PFSK-1 (cell line): Measurements from ENCODE around the gene PPM1A.

Experiments
- FOXP2 ChIP-seq: optimal IDR thresholded peaks from 2 replicates; pipeline ENCODE3; 2011; ENCODE audit warnings: borderline replicate concordance, control low read depth, inconsistent platforms; ENCODE audit not compliant: insufficient read depth; ENCODE audit errors: extremely low read length, extremely low read depth
- POLR2AphosphoS5 ChIP-seq: IDR thresholded peaks from 2 replicates; pipeline ENCODE4 v1.6.1; 2012; ENCODE audit warnings: low read depth, mild to moderate bottlenecking, control low read depth, low read length, moderate library complexity
- SIN3A ChIP-seq: IDR thresholded peaks from 2 replicates; pipeline ENCODE4 v1.6.1; 2012; ENCODE audit warnings: mild to moderate bottlenecking, low read length, moderate library complexity, borderline replicate concordance; ENCODE audit not compliant: insufficient read depth
- TAF1 ChIP-seq: IDR thresholded peaks from 2 replicates; pipeline ENCODE4 v1.6.1; 2012; ENCODE audit warnings: low read length, control low read depth, borderline replicate concordance; ENCODE audit not compliant: insufficient read depth
- TF ChIP-seq, protein P1 (sequence below), 2 experiments: IDR thresholded peaks; 2 replicates each; pipeline versions ENCODE4 v1.6.1 to v1.8.0; 2011 to 2012; ENCODE audit warnings: low read depth in 2 of 2, low read length in 2 of 2, control low read depth in 1 of 2, inconsistent platforms in 1 of 2, mild to moderate bottlenecking in 1 of 2, moderate library complexity in 1 of 2; ENCODE audit not compliant: insufficient read depth in 1 of 2

The PPM1A gene

DNA sequence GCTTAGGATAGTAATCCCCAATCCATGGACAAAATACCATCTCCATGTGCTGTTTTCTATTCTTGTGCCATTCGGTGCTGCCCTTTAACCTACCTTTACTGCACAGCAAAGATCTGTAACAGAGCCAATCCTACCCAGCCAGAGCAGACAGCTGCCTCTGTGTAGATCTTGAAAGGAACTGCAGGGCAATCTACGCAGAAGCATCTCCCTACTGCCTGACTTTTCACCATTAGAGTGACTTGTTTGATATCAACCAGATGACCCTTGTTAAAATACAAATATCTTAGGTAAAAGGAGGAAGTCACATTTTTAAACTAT, 33.9 kb upstream of the PPM1A start:
- TF ChIP-seq TAF1 (no peak), POLR2AphosphoS5 (no peak), SIN3A (no peak), FOXP2 (no peak)
- TF ChIP-seq, protein P1, sequence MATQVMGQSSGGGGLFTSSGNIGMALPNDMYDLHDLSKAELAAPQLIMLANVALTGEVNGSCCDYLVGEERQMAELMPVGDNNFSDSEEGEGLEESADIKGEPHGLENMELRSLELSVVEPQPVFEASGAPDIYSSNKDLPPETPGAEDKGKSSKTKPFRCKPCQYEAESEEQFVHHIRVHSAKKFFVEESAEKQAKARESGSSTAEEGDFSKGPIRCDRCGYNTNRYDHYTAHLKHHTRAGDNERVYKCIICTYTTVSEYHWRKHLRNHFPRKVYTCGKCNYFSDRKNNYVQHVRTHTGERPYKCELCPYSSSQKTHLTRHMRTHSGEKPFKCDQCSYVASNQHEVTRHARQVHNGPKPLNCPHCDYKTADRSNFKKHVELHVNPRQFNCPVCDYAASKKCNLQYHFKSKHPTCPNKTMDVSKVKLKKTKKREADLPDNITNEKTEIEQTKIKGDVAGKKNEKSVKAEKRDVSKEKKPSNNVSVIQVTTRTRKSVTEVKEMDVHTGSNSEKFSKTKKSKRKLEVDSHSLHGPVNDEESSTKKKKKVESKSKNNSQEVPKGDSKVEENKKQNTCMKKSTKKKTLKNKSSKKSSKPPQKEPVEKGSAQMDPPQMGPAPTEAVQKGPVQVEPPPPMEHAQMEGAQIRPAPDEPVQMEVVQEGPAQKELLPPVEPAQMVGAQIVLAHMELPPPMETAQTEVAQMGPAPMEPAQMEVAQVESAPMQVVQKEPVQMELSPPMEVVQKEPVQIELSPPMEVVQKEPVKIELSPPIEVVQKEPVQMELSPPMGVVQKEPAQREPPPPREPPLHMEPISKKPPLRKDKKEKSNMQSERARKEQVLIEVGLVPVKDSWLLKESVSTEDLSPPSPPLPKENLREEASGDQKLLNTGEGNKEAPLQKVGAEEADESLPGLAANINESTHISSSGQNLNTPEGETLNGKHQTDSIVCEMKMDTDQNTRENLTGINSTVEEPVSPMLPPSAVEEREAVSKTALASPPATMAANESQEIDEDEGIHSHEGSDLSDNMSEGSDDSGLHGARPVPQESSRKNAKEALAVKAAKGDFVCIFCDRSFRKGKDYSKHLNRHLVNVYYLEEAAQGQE (IDR thresholded peaks at IDR 0.05; ENCODE audit: insufficient read depth in 1 of 2, low read depth in 2 of 2, low read length in 2 of 2) = no peak

DNA sequence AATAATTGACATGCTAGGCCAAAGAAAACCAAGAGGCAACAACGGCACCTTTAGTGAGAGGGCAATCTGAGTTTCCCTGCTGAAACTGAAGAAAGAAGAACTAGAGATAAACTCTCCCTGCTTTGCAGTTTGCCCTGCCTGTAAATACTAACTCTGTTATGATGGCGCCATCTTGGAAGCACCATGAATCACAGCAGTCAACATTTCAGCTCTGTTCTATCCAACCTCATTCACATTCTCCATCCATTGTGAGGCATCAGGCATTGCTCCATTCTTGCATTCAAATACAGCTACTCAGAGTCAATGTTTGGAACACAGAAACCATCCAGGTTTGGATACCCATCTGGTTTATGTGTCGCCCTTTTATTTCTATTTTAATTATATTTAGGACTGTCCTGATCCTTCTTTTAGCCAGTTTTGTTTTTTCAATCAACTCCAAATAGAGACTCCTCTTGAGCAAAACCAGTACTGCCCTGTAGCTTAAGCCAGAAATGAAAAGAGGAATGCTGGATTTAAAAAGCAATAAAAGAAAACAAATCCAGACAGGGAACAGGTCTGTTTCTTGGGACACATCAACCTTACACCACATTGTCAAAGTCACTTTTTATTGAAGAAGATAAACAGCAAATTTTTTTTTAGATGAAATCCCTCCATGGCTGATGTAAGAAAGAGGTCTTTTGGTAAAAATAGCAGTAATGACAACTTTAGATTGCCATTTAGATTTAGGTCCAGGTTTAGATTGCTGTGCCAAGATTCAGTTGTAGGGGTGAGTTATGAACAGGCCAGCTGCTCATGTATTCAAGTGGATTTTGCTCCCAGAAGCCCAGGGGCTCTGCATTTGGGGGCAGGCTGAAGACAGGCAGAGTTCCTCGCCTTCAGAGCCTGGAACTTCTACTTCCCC, 33.3 kb upstream of the PPM1A start:
- TF ChIP-seq TAF1 = no peak
- TF ChIP-seq FOXP2 = no peak
- TF ChIP-seq SIN3A = no peak
- TF ChIP-seq POLR2AphosphoS5 = no peak
- TF ChIP-seq, protein P1 (IDR thresholded peaks at IDR 0.05; ENCODE audit: insufficient read depth in 1 of 2, low read depth in 2 of 2, low read length in 2 of 2) = no peak

DNA sequence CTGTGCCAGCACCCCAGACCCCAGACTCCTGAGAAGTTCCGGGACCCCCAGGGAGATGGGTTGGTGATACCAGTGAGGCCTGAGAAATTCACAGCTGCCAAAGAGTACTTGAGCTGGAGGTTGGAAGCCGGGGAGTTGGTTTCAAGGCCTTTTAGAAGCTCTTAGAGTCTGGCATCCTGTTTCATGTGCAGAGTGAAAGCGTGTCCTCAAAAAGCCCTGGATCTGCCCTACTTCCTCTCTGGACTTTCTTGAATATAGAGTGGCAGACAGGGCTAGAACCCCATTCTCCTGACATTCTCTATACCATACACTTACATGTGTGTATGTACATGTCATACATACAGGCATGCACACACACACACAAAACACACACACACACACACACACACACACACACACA, 31.3 kb upstream of the PPM1A start:
- TF ChIP-seq POLR2AphosphoS5 (no peak), SIN3A (no peak), TAF1 (no peak), FOXP2 (no peak)
- TF ChIP-seq, protein P1 (IDR thresholded peaks at IDR 0.05; ENCODE audit: insufficient read depth in 1 of 2, low read depth in 2 of 2, low read length in 2 of 2) = no peak

DNA sequence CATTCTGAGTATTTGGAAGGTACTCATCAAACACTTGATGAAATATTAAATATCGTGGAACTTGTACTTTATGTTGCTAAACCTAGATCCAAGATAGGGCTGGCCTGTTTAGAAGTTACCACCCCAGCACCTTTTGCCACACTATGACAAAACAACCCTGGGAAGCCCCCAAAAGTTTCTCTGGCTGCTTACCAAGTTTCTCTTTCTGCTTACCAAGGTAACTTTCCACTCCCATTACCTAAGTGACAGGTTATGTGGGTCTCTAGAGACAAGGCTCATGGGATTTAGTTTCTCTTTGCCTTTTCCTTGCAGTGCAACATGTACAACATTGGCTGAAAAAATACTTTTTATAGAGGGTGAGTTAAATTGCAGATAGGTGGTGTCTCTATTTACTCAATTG, 28.9 kb upstream of the PPM1A start:
- TF ChIP-seq, protein P1 (IDR thresholded peaks at IDR 0.05; ENCODE audit: insufficient read depth in 1 of 2, low read depth in 2 of 2, low read length in 2 of 2) = no peak
- TF ChIP-seq FOXP2 (no peak), SIN3A (no peak), POLR2AphosphoS5 (no peak), TAF1 (no peak)

DNA sequence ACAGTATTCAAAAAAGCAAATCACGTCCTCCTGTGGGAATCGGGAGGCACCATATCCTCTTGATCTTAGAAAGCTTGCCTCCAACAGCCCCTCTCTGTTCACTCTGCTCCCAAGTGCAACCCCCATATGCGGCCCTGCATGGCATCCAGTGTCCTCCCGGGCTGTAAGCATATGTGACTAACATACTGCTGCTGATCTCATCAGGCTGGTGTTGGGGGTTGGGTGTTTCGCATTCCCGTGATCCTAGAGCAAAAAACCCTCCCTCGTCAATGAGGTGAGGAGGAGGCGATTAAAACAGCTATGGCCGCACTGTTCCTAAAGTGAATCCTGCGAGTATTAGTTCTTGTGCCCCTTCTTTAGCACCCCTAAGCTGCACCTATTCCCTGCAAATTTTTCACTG, 28.1 kb upstream of the PPM1A start:
- TF ChIP-seq, protein P1 (IDR thresholded peaks at IDR 0.05; ENCODE audit: insufficient read depth in 1 of 2, low read depth in 2 of 2, low read length in 2 of 2) = no peak
- TF ChIP-seq TAF1 = no peak
- no peak for TF ChIP-seq FOXP2
- no peak for TF ChIP-seq POLR2AphosphoS5
